Measurements from ENCODE around the gene NHLH2.

NHLH2 gene

GRCh38 chr1:115797486-115797885, 43.4 kb downstream of the NHLH2 start:
- Mint-ChIP-seq H3K9me3 (peaks cover 0 to 2% of the 10 kb centered on the region in 2 donors), H3K27me3 (peaks cover 15 to 30% of the 10 kb centered on the region in 2 donors), H3K4me1 (no peaks in the 10 kb centered on the region), H3K4me3 (no peak overlapping the region), H3K36me3 (no peaks in the 10 kb centered on the region), H3K27ac (no peak overlapping the region)
- ATAC-seq (replicated peaks) (no peak), DNase-seq (no peak)

- no peaks in the 10 kb centered on the region for H3K36me3 Mint-ChIP-seq
- H3K4me1 Mint-ChIP-seq = no peaks in the 10 kb centered on the region
- H3K27me3 Mint-ChIP-seq = peaks cover 15 to 32% of the 10 kb centered on the region in 2 donors
- H3K9me3 Mint-ChIP-seq = peaks cover 0 to 2% of the 10 kb centered on the region in 2 donors
- no peak overlapping the region for H3K4me3 Mint-ChIP-seq
- ATAC-seq (replicated peaks) = no peak
- H3K27ac Mint-ChIP-seq = no peak overlapping the region
- no peak for DNase-seq
Observed at GRCh38 chr1:115796897-115797296, 44.0 kb downstream of the NHLH2 start.

GRCh38 chr1:115796036-115796435, 44.9 kb downstream of the NHLH2 start:
- DNase-seq = no peak
- peaks cover 15 to 32% of the 10 kb centered on the region in 2 donors for H3K27me3 Mint-ChIP-seq

GRCh38 chr1:115794976-115795639, 45.8 kb downstream of the NHLH2 start:
- Mint-ChIP-seq H3K27ac (no peak overlapping the region), H3K4me1 (no peaks in the 10 kb centered on the region), H3K9me3 (peaks cover 0 to 2% of the 10 kb centered on the region in 2 donors), H3K27me3 (peaks cover 15 to 27% of the 10 kb centered on the region in 2 donors), H3K36me3 (no peaks in the 10 kb centered on the region), H3K4me3 (no peak overlapping the region)
- no peak for ATAC-seq (replicated peaks)
- no peak for DNase-seq

More at GRCh38 chr1:115796036-115796435, 44.9 kb downstream of the NHLH2 start:
- ATAC-seq (replicated peaks) = no peak
- Mint-ChIP-seq H3K4me3 (no peak overlapping the region), H3K27ac (no peak overlapping the region), H3K4me1 (no peaks in the 10 kb centered on the region), H3K9me3 (peaks cover 0 to 2% of the 10 kb centered on the region in 2 donors), H3K36me3 (no peaks in the 10 kb centered on the region)

- no peak overlapping the region for H3K27ac Mint-ChIP-seq
- ATAC-seq (replicated peaks) (no peak), DNase-seq (no peak)
- H3K4me1 Mint-ChIP-seq = no peaks in the 10 kb centered on the region
- no peak overlapping the region for H3K4me3 Mint-ChIP-seq
- no peaks in the 10 kb centered on the region for H3K36me3 Mint-ChIP-seq
- peaks cover 15 to 27% of the 10 kb centered on the region in 2 donors for H3K27me3 Mint-ChIP-seq
- peaks cover 0 to 2% of the 10 kb centered on the region in 2 donors for H3K9me3 Mint-ChIP-seq
Observed at GRCh38 chr1:115793162-115793561, 47.8 kb downstream of the NHLH2 start.

GRCh38 chr1:115791816-115792215, 49.1 kb downstream of the NHLH2 start:
- Mint-ChIP-seq H3K9me3 (peaks cover 0 to 2% of the 10 kb centered on the region in 2 donors), H3K36me3 (no peaks in the 10 kb centered on the region), H3K27me3 (peaks cover 15 to 30% of the 10 kb centered on the region in 2 donors), H3K4me3 (no peak overlapping the region), H3K4me1 (no peaks in the 10 kb centered on the region), H3K27ac (no peak overlapping the region)
- DNase-seq (no peak), ATAC-seq (replicated peaks) (no peak)

- Mint-ChIP-seq H3K36me3 (no peaks in the 10 kb centered on the region), H3K9me3 (peaks cover 0 to 4% of the 10 kb centered on the region in 2 donors), H3K4me1 (no peaks in the 10 kb centered on the region), H3K27ac (no peak overlapping the region), H3K4me3 (no peak overlapping the region), H3K27me3 (peaks cover 15 to 33% of the 10 kb centered on the region in 2 donors)
- ATAC-seq (replicated peaks) (no peak), DNase-seq (no peak)
Observed at GRCh38 chr1:115790846-115791245, 50.1 kb downstream of the NHLH2 start.

- Mint-ChIP-seq H3K4me1 (no peaks in the 10 kb centered on the region), H3K27ac (no peak overlapping the region), H3K9me3 (peaks cover 0 to 4% of the 10 kb centered on the region in 2 donors), H3K4me3 (no peak overlapping the region), H3K27me3 (peaks cover 15 to 32% of the 10 kb centered on the region in 2 donors), H3K36me3 (no peaks in the 10 kb centered on the region)
- DNase-seq = no peak
- no peak for ATAC-seq (replicated peaks)
Observed at GRCh38 chr1:115790356-115790755, 50.6 kb downstream of the NHLH2 start.

Data from stimulated activated naive B cell treated with anti-CD40 and anti-IgM and Interleukin-4, amounts not matched to agents 10 μg/mL and 1 μg/mL and 100 μg/mL, for 72 hours (primary cell).